Stimulated activated CD8-positive, alpha-beta memory T cell treated with anti-CD3 and anti-CD28 coated beads, Interleukin-7, amount 100 ng/mL, for 1 hour (primary cell): ENCODE data around the gene INPP5B.

ENCODE experiments used
- DNase-seq, 2 donors: peaks; one replicate each; pipeline ENCODE4 v3.0.0-alpha.2; 2020; ENCODE audit warnings: low read depth in 2 of 2

The INPP5B gene

DNA sequence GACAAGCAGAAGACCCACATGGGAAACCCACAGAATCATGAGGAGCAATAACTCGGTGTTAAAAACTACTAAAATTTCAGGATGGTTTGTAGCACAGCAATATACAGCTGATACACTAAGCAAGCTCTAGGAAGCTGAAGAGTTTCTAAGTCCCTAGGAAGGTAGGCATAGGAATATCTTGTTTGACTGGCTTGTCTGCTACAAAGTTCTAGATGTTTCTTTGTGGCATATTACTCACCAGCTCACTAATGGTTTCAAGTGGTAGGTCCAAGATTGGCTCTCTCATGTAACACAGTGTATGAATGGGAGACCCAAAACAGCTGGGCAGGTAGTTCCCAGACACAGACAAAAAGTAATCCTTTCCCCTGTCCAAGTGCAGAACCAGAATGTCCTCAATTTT lies 74.2 kb downstream of the INPP5B start:
- no peak for DNase-seq

DNA sequence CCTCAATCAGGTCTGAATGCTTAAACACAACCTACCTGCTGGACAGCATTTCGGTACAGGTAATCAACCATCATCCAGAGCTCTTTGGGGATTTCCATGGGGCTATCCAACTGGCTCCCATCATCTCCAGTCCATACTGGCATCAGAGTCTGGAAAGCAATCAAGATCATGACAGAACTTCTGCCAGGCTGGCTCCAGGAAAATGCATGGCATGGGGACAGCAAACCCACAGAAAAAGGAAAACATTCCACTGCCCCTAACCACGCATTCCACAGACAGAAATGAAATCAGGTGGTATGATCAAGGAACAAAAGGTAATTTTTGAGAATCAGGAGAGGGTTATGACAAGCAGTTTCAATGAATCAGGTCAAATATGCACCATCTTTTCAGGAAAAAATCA lies 78.4 kb downstream of the INPP5B start:
- no peak for DNase-seq

DNA sequence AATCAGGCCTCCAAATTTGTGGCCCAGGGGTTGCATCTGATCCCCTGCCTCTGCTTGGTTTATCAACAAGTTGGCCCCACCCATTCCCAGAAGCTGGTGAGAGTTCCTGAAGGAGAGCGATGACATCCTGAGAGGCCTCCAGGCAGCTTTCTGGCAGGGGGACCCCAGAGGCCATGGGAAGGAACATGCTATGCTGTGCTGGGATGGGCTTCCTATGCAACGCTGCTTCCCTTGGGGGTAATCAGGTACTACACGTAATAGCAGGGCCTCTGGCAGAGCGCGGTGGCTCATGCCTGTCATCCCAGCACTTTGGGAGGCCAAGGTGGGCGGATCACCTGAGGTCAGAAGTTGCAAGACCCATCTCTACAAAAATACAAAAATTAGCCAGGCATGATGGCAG lies 79.1 kb downstream of the INPP5B start:
- DNase-seq: no peak

DNA sequence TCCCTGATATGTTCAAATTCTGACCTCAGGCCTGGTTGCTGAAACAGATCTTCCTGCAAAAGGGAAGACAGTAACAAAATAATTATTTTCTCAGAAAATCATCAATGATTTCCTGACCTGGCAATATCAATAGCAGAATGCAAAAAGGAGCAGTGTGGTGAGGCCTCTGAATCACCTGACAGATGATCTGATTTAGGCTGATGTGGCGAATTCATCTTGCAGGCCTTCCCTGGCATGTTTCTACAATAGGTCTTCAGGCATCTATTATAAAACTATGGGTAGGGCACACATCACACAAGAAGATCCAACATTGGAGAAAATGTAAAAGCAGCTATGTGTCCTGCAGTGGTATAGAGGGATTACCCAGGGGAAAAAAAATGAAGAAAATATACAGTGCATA lies 80.4 kb downstream of the INPP5B start:
- DNase-seq: no peak

DNA sequence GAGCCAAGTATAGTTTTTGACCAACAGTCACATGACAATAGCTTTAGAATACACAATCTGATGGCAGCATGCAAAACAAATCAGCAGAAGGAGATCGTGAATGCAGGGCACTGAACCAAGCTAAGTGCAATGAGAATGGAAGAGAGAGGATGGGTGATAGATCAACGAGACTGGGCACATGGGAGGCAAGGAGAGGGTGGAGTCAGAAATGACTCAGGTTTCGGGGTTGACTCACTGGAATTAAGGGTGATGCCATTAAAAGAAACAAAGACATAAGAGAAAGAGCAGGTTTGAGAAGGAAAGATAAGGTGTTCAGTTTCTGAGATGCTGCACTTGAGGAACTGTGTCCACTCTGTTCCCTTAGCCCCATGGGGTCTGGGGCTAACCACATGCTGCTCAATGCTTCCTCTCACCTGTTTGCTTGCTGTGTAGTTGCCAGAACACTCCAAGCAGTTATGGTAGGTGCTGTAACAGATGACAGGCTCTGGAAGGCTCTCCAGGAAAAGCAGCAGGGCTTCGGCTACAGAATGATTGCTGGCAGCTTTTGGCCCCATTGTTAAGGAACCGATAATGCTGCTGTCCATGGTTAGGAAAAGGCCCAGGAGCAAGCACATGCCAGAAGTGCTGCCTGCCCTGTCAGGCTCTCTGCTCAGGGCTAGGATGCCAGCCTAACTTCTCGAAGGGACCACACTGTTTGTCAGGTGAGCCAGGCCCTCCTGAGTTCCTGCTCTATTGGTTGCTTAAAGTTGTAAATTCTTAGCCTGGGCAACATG lies 81.3 kb downstream of the INPP5B start:
- no peak for DNase-seq

DNA sequence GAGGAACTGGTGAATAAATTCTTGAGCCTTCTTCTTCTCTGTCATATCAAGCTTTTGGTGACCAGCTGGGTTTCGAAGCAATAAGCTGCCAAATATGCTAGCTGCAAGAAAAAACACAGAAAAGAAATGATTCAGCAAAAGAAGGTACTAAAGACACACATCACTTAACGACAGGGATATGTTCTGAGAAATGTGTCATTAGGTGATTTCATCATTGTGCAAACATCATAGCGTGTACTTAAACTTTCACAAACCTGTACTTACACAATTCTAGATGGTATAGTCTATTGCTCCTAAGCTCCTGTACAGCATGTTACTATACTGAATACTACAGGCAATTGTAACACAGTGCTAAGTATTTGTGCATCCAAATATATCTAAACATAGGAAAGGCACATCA lies 84.5 kb downstream of the INPP5B start:
- DNase-seq: no peak

DNA sequence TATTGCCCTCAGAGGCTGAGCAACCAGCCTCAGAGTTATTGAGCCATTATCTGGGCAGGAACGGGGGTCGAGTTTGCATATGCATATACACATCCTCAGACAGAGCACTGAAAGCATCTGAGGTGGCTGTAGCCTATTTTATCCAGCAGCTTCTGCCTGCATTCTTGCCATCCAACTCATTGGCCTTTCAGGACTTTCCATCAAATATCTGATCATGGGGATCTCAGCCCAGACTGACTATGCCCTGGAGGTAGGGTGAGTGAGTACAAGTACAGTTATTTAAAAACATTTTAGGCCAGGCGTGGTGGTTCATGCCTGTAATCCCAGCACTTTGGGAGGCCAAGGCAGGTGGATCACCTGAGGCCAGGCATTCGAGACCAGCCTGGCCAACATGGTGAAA lies 85.7 kb downstream of the INPP5B start:
- no peak for DNase-seq

DNA sequence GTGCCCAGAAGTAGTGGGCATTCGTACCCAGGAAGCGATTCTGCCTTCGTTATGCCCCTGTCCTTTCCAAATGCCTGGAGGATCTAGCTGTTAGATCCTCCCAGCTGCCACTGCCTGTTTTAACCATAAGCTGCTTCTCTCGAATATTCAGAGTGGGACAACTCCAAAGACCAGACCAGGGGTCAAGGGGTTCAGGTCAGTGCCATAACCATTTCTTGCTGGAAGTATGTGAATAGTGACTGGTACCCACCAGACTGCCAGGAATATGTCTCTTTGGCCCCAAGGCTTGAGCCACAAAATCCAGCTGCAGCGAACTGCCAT lies 86.5 kb downstream of the INPP5B start:
- no peak for DNase-seq

DNA sequence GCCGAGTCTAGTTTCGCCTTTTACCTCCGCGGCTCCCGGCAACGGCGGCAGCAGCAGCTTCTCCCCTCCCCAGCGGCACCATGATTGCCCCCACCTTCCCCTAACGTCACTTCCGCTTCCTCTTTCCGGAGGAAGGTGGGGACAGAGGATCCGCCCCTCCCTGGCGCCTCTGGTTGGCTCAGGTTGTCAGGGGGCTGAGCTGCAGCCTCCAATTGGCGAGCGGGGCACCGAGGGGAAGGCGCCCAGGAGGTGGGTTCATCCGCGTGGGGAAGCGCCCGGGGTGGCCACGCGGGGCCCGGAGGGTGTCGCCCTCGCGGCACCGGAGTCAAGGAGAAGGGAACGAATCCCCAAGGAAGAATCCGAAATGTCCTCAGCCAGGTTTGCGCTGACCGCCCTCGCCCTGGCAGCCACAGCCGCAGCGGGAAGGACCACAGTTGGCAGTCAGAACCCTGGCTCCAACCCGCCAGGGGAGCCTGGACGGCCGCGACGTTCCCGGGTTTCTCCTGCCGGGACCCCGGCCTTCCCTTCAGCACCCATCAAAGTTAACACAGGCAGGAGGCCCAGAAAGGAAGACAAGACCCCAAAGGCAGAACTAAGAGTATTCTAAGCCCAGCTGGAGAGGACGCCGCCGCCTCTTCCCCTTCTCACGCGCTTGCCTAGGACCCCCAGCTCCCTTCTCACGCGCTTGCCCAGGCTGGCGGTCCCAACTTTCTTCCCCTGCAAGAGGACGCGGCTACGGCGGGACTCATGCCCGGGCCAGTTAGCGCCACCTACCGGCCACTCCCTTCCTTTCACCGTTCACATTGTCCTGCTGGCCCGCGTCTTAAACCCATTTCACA lies 87.1 kb downstream of the INPP5B start, which contains the start of gene MTF1:
Gene MTF1, minus strand, starts transcription at position 86 of the 839 bp plus-strand sequence. CDS start 1,934 bp downstream, outside the sequence.
- peak; percentile 89 for DNase-seq

DNA sequence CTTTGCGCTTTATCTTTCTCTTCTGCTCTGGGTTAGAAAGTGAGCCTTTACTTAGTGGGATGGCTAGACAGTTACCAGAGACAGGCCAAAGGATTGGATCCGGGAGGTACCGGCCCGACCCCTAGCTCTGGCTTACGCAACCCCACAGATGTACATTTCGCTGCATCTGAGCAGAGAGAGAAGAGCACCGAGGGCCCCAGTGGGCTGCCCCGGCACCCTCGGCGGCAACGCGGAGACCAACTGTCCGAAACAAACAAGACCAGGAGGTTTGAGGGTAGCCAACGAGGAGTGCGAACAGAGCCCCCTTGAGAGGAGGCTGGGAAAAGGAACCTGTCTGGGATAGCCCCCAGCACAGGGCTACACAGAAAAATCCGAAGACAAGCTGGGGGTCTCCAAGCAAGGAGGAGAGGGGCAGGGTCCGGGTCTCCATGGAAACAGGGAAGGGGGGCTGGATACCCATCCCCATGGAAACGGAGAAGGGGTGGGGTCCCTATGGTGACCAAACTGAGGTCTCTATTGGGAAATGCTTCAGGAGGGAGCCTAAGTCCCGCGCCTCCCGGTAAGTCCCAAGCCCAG lies 87.8 kb downstream of the INPP5B start:
- DNase-seq: no peak

DNA sequence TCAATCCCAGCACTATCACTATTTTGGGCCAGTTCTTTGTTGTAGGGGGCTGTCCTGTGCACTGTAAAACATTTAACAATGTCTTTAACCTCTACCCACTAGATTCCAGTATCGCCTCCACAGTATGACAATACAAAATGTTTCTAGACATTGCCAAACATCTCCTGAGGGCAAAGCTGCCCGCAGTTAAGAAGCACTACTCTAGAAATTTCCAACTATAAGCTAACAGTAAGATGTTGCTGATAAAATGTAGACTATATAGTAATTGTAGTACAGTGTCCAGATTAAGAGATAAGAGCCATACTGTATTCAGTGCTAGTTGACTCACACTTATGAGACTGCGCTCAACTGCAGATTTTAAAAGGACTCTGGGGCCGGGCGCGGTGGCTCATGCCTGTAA lies 92.4 kb downstream of the INPP5B start:
- no peak for DNase-seq

DNA sequence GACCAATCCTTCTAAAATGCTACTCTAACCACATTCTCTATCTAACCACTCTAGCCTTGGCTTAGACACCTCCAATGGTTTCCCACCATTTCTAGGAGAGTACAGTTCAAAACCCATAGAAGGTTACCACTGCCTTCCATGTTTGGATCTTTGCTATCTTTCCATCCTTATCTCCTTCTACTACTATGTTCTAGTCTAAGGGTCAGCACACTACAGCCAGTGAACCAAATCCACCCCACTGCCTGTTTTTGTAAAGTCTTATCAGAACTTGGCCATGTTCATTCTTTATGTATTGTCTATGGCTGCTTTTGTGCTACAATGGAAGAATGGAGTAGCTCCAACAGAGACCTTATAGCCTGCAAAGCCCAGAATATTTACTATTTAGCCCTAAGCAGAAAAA lies 93.7 kb downstream of the INPP5B start:
- DNase-seq: no peak

DNA sequence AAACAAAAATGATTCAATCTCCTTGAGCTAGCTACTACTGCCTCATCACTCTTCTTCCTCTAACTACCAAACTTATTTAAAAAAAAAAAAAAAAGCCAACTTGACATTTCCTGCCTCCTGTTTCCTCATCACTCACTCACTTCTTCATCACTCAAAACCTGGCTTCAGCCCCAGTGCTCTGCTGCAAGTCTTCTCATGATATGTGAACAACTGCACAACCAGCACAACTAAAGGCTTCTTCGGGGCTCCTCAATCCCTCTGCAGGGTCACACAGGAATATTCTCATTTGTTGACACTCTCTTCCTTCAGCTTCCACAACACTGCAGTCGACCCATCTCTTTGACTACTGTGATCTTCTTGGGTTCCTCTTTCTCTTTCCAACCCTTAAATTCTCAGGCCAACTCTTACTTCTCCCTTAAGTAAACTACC lies 95.1 kb downstream of the INPP5B start:
- no peak for DNase-seq

DNA sequence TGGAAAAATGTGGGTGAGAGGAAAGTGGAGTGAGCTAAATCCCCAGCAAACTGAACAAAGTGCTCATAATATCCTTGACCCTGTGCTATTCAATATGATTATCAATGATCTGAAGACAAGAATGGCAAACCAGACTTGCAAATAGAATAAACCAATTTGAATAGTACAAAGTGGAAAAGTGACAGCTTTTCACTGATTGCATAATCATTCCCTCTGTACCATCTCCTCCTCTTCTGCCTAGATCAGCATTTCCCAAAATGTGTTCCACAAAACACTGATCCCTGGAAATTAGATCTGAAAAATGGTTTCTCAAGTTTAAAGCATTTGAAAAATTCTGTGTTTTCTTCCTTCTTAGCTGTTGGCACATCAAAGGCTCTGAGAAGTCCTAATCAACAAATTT lies 95.6 kb downstream of the INPP5B start:
- DNase-seq: no peak

DNA sequence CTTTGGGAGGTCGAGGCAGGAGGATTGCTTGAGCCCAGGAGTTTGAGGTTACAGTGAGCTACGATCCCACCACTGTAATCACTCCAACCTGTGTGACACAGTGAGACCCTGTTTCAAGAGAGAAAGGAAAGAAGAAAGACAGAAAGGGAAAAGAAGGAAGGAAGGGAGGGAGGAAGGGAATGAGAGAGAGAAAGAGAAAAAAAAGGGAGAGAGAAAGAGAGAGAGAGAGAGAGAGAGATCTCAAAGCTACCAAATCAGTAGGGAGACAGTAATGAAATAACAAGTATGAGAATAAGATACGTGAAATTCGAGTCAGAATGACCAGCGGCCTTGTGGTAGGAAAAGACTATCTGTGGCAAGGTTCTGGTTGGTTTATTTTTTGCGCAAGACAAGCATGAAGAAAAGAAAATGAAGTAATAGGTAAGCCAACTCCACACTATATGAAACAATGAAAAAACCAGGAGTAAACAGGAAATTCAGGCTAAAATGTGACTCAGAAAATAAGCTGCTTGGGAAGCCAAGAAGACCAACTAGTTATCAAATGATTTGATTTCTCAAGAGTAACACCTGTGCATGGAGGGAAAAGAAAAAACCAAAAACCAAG lies 96.4 kb downstream of the INPP5B start:
- DNase-seq: no peak

DNA sequence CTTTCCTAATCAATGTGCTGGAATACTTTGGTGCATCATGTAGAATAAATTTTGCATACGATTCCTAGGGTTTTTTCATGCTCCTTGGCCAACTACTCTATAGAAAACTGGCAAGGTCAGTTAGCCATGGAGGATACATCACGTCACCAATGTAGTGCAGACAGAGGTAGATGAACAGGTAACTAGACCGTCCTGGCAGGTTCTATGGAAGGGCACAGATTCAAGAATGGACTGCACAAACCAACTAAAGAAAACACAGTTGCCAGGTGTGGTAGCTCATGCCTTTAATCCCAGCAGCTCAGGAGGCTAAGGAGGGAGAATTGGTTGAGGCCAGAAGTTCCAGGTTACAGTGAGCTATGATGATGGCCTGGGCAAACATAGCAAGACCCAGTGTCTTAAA lies 97.4 kb downstream of the INPP5B start:
- DNase-seq: no peak

DNA sequence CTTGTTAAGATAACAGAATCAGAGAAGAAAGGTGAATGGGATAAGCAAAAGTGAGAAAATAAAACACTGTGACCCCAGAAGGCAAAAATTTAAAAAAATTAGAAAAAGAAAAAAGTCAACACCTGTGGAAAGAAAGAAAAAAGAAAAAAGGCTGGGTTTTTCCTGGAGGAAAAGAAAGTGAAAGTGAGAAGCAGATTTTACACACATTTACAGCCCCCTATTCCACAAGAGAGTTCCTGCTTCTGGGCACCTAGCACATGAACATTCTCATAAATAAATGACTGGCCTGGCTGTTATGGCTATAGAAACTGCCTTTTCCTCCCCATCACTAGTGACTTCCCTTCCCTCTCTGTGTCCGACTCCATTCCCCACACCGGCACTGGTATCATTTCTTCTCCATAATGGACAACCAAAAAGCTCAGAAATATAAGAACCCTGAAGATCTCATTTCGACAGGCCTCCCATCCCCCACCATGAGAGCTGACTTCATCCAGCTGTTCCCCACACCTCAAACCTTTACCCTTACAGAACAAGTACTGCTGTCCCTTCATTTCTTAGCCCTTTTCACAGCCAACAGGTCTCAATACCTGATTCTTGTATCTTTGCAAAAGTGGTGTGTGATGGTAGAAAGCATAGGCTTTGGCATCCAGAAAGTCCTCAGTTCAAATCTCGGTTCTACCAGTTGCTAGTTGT lies 100.1 kb downstream of the INPP5B start:
- DNase-seq: no peak

DNA sequence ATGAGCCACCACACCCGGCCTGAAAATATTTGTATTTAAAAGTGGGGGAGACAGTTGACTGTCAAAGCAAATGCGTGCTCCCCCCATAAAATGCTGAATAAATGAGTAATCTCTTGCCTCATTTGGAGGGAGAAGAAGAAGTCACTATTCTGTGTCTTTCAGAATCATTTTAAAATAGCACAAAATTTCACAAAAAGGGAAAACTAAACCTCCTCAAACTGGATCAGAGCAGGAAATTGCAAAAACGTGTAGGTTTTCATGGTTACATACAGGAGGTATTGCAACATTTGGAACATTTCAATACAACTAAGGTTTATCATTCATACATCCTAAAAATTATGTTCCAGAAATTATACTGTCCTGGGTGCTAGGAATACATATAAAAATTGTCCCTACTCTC lies 101.1 kb downstream of the INPP5B start:
- no peak for DNase-seq

DNA sequence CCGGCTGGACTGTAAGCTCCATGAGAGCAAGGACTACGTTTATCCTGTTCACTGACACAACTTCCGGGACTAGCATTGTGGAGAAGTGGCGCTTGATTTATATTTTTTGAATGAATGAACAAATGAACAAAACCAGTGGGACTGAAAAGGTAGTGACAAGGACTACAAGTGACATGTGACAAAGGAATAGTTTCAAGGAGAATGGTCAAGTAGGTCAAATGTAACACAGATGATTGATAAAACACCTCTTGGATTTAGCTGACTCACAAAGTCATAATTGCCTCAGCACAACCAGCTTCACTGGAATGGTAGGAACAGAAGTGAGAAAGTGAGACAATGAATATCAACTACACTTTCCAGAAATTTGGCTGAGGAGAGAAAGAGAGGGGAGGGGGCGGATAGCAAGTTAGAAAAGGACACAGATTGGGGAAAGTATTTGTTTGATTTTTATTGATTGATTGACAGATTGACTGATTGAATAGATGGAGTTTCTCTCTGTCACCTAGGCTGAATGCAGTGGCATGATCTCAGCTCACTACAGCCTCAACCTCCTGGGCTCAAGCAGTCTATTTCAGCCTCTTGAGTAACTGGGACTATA lies 101.7 kb downstream of the INPP5B start:
- no peak for DNase-seq

DNA sequence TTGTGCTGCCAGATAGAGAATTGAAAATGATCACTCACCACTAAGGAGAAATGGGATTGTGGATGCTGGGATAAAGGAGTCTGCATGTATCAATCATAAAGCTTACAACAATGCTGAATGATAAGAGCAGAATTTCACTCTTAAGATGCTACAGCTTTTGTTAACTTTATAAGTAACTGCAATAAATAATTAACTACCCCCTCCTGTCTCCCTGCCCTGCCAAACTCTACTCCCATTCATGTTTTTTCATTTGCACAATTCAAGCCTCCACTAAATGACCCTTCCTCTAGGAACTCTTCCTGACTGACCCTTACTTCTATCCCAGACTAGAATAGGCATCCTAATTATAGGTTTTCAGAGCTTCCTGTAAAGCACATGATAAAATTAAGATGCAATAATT lies 102.3 kb downstream of the INPP5B start:
- no peak for DNase-seq

DNA sequence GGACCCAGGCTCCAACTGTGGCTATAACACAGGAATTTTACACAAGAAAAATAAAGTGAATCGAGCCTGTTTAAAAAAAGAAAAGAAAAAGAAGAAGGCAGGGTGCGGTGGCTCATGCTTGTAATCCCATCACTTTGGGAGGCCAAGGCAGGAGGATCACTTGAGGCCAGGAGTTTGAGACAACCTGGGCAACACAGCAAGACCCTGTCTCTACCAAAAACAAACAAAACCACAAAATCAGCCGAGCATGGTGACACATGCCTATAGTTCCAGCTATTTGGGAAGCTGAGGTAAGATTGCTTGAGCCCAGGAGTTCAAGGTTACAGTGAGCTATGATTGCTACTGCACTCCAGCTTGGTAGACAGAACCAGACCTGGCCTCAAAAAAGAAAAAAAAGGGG lies 105.2 kb downstream of the INPP5B start:
- DNase-seq: no peak

DNA sequence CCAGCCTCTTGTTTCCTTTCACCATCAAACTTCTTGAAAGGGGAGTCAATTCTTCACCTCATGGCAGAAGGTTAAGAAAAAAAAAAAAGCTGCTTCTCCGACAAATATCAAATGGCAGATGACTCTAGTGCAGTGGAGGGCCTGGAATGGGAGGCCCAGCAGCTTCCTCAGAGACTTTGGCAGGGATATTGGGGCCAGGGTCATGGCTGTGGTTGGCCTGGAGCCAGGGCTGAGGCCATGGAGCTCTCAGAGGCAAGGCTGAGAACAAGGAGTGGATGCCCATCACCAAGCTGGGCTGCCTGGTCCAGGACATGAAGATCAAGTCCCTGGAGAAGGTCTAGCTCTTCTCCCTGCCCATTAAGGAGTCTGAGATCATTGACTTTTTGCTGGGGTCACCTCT lies 106.1 kb downstream of the INPP5B start:
- DNase-seq: no peak
